ENCODE data around the gene SMG5.
"Not testable (repeated sequence)": the region's sequence is repeated elsewhere in the genome, so short reads cannot be mapped to it uniquely, and the experiment has no call there.

SMG5 gene

GRCh38 chr1:156220226-156220625 lies 62.4 kb downstream of the SMG5 start:
- Histone ChIP-seq H3K9ac (ENCODE audit: low read depth, low read length, poor library complexity, severe bottlenecking) (no peak overlapping the region), H3K36me3 (ENCODE audit: insufficient read depth, low read length) (peaks cover 21% of the 10 kb centered on the region; the same call in 1 of the 2 replicates), H3K9me3 (ENCODE audit: insufficient read depth, low read depth, low read length) (no peaks in the 10 kb centered on the region)

GRCh38 chr1:156217871-156218270 lies 64.8 kb downstream of the SMG5 start:
- H3K4me2 ChIP-seq (ENCODE audit: low read depth, low read length, poor library complexity, severe bottlenecking): peak overlapping the region; percentile 29
- no peak overlapping the region for H3K9ac ChIP-seq (ENCODE audit: low read depth, low read length, poor library complexity, severe bottlenecking)
- H3F3A ChIP-seq (ENCODE audit: low read depth): 0 out of 2 replicates have a peak, but pooled peaks cover 3% of the 10 kb centered on the region
- no peaks in the 10 kb centered on the region for H3K9me2 ChIP-seq (replicated peaks; ENCODE audit: low read depth, low read length)
- no peaks in the 10 kb centered on the region for H3K27me3 ChIP-seq (ENCODE audit: insufficient read depth, low read length, poor library complexity, severe bottlenecking)
- H3K36me3 ChIP-seq (ENCODE audit: insufficient read depth, low read length): peaks cover 11% of the 10 kb centered on the region; the same call in 1 of the 2 replicates
- H4K20me1 ChIP-seq (ENCODE audit: insufficient read depth, low read length, poor library complexity, severe bottlenecking): no peaks in the 10 kb centered on the region
- H3K4me3 ChIP-seq (ENCODE audit: low read length, poor library complexity, severe bottlenecking): no peak overlapping the region
- no peaks in the 10 kb centered on the region for H3K9me3 ChIP-seq (ENCODE audit: insufficient read depth, low read depth, low read length)
- H3K79me2 ChIP-seq (ENCODE audit: insufficient read depth, low read length): peaks cover 30% of the 10 kb centered on the region
- peaks cover 14% of the 10 kb centered on the region for H3K4me1 ChIP-seq (ENCODE audit: insufficient read depth, low read length, poor library complexity, severe bottlenecking)
- no peak for TF ChIP-seq EZH2phosphoT487 (IDR thresholded peaks at IDR 0.05; ENCODE audit: borderline replicate concordance)
- TF ChIP-seq CTCF (conservative IDR thresholded peaks at IDR 0.05; ENCODE audit: low read length): no peak
- no peak overlapping the region for H2AFZ ChIP-seq (ENCODE audit: low read length)

More at GRCh38 chr1:156220226-156220625, 62.4 kb downstream of the SMG5 start:
- H4K20me1 ChIP-seq (ENCODE audit: insufficient read depth, low read length, poor library complexity, severe bottlenecking): no peaks in the 10 kb centered on the region
- H3K4me1 ChIP-seq (ENCODE audit: insufficient read depth, low read length, poor library complexity, severe bottlenecking): peaks cover 7% of the 10 kb centered on the region
- H3F3A ChIP-seq (ENCODE audit: low read depth): 0 out of 2 replicates have a peak, but pooled peaks cover 3% of the 10 kb centered on the region
- H3K79me2 ChIP-seq (ENCODE audit: insufficient read depth, low read length): peaks cover 11% of the 10 kb centered on the region; the same call in 1 of the 2 replicates
- no peaks in the 10 kb centered on the region for H3K9me2 ChIP-seq (replicated peaks; ENCODE audit: low read depth, low read length)
- no peak overlapping the region for H2AFZ ChIP-seq (ENCODE audit: low read length)
- H3K27me3 ChIP-seq (ENCODE audit: insufficient read depth, low read length, poor library complexity, severe bottlenecking): no peaks in the 10 kb centered on the region
- TF ChIP-seq EZH2phosphoT487 (IDR thresholded peaks at IDR 0.05; ENCODE audit: borderline replicate concordance) (no peak), CTCF (conservative IDR thresholded peaks at IDR 0.05; ENCODE audit: low read length) (no peak)
- H3K4me2 ChIP-seq (ENCODE audit: low read depth, low read length, poor library complexity, severe bottlenecking): no peak overlapping the region
- no peak overlapping the region for H3K4me3 ChIP-seq (ENCODE audit: low read length, poor library complexity, severe bottlenecking)

- not testable (repeated sequence) for H3F3A ChIP-seq (ENCODE audit: low read depth); H4K20me1 ChIP-seq (ENCODE audit: insufficient read depth, low read length, poor library complexity, severe bottlenecking); H3K4me2 ChIP-seq (ENCODE audit: low read depth, low read length, poor library complexity, severe bottlenecking); H3K9ac ChIP-seq (ENCODE audit: low read depth, low read length, poor library complexity, severe bottlenecking); H3K4me3 ChIP-seq (ENCODE audit: low read length, poor library complexity, severe bottlenecking); H3K9me3 ChIP-seq (ENCODE audit: insufficient read depth, low read depth, low read length); H3K27me3 ChIP-seq (ENCODE audit: insufficient read depth, low read length, poor library complexity, severe bottlenecking); H3K9me2 ChIP-seq (replicated peaks; ENCODE audit: low read depth, low read length); H2AFZ ChIP-seq (ENCODE audit: low read length); H3K36me3 ChIP-seq (ENCODE audit: insufficient read depth, low read length)
- Histone ChIP-seq H3K79me2 (ENCODE audit: insufficient read depth, low read length) (peaks cover 30% of the 10 kb centered on the region), H3K4me1 (ENCODE audit: insufficient read depth, low read length, poor library complexity, severe bottlenecking) (peaks cover 20% of the 10 kb centered on the region)
Observed at GRCh38 chr1:156216361-156217086, 66.1 kb downstream of the SMG5 start.

Data from Loucy (cell line).